Measurements from ENCODE around the gene CALM1.

Gene CALM1

DNA sequence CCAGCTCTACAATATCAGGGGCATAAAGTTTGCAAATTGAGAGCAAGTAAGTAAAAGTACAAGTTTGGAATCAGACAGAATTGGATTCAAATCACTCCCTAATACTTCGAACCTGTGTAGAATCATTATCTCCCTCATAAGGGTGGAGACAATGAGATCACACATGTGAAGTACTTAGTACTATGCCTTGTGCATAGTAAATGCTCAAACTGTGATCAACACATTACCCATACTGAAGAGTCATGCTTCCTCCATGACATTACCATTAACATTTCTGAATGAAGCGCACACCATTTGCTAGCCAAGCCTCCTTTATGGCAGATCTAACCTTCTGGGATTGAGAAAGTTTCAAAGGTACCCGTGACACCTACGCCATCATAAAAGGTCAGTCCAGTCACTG is 38.5 kb upstream of the CALM1 start:
- H3K27ac ChIP-seq, result no peak overlapping the region
- TF ChIP-seq, protein P1, sequence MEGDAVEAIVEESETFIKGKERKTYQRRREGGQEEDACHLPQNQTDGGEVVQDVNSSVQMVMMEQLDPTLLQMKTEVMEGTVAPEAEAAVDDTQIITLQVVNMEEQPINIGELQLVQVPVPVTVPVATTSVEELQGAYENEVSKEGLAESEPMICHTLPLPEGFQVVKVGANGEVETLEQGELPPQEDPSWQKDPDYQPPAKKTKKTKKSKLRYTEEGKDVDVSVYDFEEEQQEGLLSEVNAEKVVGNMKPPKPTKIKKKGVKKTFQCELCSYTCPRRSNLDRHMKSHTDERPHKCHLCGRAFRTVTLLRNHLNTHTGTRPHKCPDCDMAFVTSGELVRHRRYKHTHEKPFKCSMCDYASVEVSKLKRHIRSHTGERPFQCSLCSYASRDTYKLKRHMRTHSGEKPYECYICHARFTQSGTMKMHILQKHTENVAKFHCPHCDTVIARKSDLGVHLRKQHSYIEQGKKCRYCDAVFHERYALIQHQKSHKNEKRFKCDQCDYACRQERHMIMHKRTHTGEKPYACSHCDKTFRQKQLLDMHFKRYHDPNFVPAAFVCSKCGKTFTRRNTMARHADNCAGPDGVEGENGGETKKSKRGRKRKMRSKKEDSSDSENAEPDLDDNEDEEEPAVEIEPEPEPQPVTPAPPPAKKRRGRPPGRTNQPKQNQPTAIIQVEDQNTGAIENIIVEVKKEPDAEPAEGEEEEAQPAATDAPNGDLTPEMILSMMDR (conservative IDR thresholded peaks at IDR 0.05), result no peak

DNA sequence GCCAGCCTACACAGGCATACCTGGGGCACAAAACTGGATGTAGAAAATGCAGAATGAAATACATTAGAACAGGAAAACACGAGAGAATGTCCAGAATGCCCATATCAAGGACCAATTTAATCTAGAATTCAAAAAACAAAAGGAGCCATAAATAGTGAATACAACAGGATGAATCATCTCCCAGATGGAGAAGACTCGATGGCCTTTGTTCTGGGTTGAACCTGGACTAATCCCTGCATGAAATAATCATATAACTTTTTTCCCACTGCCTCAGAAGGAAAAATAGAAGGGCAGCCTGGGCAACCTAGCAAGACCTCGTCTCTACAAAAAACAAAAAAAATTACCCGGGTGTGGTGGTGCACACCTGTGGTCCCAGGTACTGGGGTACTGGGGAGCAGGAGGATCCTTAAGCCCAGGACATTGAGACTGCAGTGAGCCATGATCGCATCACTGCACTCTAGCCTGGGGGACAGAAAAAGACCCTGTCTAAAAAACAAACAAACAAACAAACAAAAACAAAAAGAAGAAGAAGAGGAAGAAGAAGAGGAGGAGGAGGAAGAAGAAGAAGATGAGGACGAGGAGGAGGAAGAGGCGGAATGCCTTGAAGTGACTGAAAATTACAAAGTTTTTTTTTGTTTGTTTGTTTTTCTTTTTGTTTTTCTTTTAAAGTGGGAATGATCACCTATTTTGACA is 34.8 kb upstream of the CALM1 start:
- TF ChIP-seq, protein P1 (conservative IDR thresholded peaks at IDR 0.05), result no peak
- H3K27ac ChIP-seq, result no peak overlapping the region

DNA sequence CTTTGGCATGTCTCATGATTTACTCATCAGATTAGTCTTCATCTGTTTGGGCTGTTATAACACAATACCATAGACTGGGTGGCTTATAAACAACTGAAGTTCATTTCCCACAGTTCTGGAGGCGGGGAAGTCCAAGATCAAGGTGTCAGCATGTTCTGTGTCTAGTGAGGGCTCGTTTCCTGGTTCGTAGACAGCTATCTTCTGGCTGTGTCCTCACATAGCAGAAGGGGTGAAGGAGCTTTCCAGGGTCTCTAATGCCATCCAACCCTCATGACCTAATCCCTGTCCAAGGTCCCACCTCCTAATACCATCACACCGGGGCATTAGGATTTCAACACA is 34.3 kb upstream of the CALM1 start:
- H3K27ac ChIP-seq, result no peak overlapping the region
- TF ChIP-seq, protein P1 (conservative IDR thresholded peaks at IDR 0.05), result no peak

DNA sequence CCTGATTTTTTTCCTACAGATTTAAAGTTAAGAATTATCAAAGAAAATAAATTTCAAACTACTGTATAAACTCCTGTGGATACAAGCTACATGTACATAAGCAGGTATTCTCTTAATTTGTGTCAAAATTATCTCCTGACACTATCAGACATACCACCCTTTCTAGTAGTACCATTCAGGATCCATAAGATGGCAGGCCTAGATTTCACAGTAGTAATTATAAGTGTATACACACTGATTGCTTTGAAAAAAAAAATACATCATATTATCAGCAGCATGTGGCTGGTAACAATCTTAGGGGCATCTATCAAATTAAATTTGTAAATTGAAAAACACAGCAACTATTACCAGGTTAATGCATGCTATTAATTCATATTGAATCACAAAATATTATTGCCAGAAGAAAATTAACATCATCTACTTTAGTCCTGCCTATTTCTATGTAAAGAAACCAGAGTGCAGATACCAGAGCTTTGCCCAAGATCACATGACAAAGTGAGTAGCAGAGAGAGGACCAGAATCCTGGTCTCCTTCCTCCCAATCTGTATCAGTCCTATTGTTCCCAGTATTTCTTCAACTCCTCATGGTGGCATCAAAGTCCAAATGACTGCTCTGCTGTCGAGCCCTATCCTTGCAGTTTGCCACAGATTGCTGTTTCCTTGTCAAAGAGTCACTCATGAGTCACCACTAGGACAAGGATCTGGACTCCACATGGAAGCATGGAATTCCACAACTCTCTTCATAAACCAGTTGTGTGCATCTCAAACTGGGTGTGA is 27.7 kb upstream of the CALM1 start:
- TF ChIP-seq, protein P1 (conservative IDR thresholded peaks at IDR 0.05), result peak; percentile 27
- H3K27ac ChIP-seq, result no peak overlapping the region

DNA sequence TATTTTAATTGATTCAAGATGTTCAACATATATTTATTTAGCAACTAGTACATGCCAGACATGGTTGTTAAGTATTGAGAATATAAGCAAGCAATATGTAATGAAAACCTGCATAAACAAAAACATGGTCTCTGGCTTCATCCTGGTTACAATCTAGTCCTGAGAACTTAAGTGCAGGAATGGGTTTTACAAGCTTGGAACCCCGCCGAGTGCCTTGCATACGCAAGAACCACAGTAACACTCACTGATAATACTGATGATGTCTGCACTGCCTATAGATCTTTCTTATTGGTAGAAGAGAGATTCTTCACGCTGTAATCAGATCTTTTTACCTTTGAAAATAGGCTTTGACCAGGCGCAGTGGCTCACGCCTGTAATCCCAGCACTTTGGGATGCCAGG is 22.9 kb upstream of the CALM1 start:
- no peak overlapping the region for H3K27ac ChIP-seq
- TF ChIP-seq, protein P1 (conservative IDR thresholded peaks at IDR 0.05), result no peak

DNA sequence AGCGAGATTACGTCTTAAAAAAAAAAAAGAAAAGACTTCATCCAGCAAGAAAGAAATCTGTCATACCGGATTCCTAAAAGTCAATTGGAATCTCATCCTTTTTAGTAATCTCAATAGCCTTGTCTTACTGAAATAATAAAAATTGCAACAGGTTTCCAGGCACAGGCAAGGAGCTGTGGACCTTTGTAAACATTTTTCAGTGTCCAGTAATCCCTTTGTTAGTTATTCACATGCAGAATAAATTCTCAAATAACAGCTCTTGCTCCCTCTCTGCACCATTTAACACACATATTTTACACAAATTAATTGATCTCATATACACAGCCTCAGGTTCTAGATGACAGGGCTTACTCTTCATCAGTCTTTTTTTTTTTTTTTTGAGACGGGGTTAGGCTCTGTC is 22.0 kb upstream of the CALM1 start:
- no peak overlapping the region for H3K27ac ChIP-seq
- TF ChIP-seq, protein P1 (conservative IDR thresholded peaks at IDR 0.05), result no peak

DNA sequence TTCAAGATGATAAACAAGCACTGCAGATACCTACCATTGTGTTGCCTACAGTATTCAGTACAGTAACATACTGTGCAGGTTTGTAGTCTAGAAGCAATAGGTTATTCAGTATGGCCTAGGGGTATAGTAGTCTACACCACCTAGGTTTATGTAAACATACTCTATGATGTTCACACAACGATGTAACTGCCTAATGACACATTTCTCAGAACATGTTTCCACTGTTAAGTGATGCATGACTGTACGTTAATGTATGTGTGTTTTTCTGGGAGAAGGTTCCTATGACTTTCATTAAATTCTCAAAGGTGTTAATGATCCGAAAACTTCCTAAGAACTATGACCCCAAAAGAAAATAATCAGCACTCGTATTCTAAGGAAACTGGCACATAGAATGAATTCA is 20.9 kb upstream of the CALM1 start:
- no peak overlapping the region; the same call in 1 of the 2 replicates for H3K27ac ChIP-seq
- TF ChIP-seq, protein P1 (conservative IDR thresholded peaks at IDR 0.05), result no peak
